H9 (cell line): ENCODE results near the gene BMP5. TPM values are rescaled to one million over a fixed set of nuclear protein-coding genes. Genes with fewer than 3 reads are reported as not detected.

Source experiments
- DNase-seq: peaks from one replicate; pipeline ENCODE4 v3.0.0-alpha.2; 2017
- H2AFZ ChIP-seq: one replicate; pipeline ENCODE4 v1.6.1; 2013; ENCODE audit warnings: mild to moderate bottlenecking, low read length, control low read depth, moderate library complexity
- H2AK5ac ChIP-seq: 2 replicates; pipeline ENCODE4 v1.6.1; 2013; ENCODE audit warnings: low read length, control low read depth, mixed read lengths; ENCODE audit not compliant: insufficient read length
- H2BK120ac ChIP-seq: one replicate; pipeline ENCODE4 v1.6.1; 2013; ENCODE audit warnings: low read depth, mild to moderate bottlenecking, low read length, control low read depth, inconsistent platforms; ENCODE audit not compliant: poor library complexity, severe bottlenecking
- H2BK12ac ChIP-seq: 2 replicates; pipeline ENCODE4 v1.6.1; 2013; ENCODE audit warnings: low read length, control low read depth, mixed read lengths, low read depth; ENCODE audit not compliant: insufficient read length
- H2BK15ac ChIP-seq: 2 replicates; pipeline ENCODE4 v1.6.1; 2013; ENCODE audit warnings: low read depth, low read length, control low read depth
- H2BK20ac ChIP-seq: one replicate; pipeline ENCODE4 v1.6.1; 2013; ENCODE audit warnings: low read depth, mild to moderate bottlenecking, low read length, control low read depth, inconsistent platforms; ENCODE audit not compliant: poor library complexity, severe bottlenecking
- H2BK5ac ChIP-seq: 2 replicates; pipeline ENCODE4 v1.6.1; 2013; ENCODE audit warnings: low read length, control low read depth, mixed read lengths; ENCODE audit not compliant: insufficient read length
- H3K14ac ChIP-seq: 2 replicates; pipeline ENCODE4 v1.6.1; 2013; ENCODE audit warnings: low read length, control low read depth; ENCODE audit not compliant: insufficient read depth
- H3K18ac ChIP-seq: 2 replicates; pipeline ENCODE4 v1.6.1; 2013; ENCODE audit warnings: low read depth, mild to moderate bottlenecking, mixed read lengths, low read length, control low read depth; ENCODE audit not compliant: insufficient read length
- H3K23ac ChIP-seq: 2 replicates; pipeline ENCODE4 v1.6.1; 2013; ENCODE audit warnings: low read length, control low read depth, mixed read lengths, low read depth; ENCODE audit not compliant: insufficient read length
- H3K23me2 ChIP-seq: 2 replicates; pipeline ENCODE4 v1.6.1; 2013; ENCODE audit warnings: low read depth, mild to moderate bottlenecking, mixed read lengths, low read length, control low read depth; ENCODE audit not compliant: insufficient read length, poor library complexity, severe bottlenecking
- H3K27ac ChIP-seq: 2 replicates; pipeline ENCODE4 v1.5.1; 2013; ENCODE audit warnings: low read length, control low read depth, mixed read lengths, low read depth; ENCODE audit not compliant: insufficient read length
- H3K27me3 ChIP-seq: 2 replicates; pipeline ENCODE4 v1.6.1; 2013; ENCODE audit warnings: low read length, control low read depth, inconsistent platforms; ENCODE audit not compliant: insufficient read depth
- H3K4ac ChIP-seq: 2 replicates; pipeline ENCODE4 v1.6.1; 2013; ENCODE audit warnings: low read depth, mild to moderate bottlenecking, control low read depth, inconsistent platforms, low read length, moderate library complexity
- H3K4me1 ChIP-seq: 2 replicates; pipeline ENCODE4 v1.6.1; 2013; ENCODE audit warnings: low read length, control low read depth, inconsistent platforms; ENCODE audit not compliant: insufficient read depth
- H3K4me2 ChIP-seq: 2 replicates; pipeline ENCODE4 v1.6.1; 2013; ENCODE audit warnings: low read length, control low read depth, mixed read lengths; ENCODE audit not compliant: insufficient read length, insufficient read depth
- H3K56ac ChIP-seq: 2 replicates; pipeline ENCODE4 v1.6.1; 2013; ENCODE audit warnings: low read depth, mild to moderate bottlenecking, mixed read lengths, low read length, control low read depth; ENCODE audit not compliant: insufficient read length
- H3K79me1 ChIP-seq: 2 replicates; pipeline ENCODE4 v1.6.1; 2013; ENCODE audit warnings: low read depth, mild to moderate bottlenecking, moderate library complexity, low read length, control low read depth, inconsistent platforms; ENCODE audit not compliant: insufficient read depth, poor library complexity, severe bottlenecking
- H3K79me2 ChIP-seq: 2 replicates; pipeline ENCODE4 v1.6.1; 2013; ENCODE audit warnings: low read length, control low read depth, inconsistent platforms; ENCODE audit not compliant: insufficient read depth
- H3K9ac ChIP-seq: 2 replicates; pipeline ENCODE4 v1.6.1; 2013; ENCODE audit warnings: low read length, control low read depth, mixed read lengths; ENCODE audit not compliant: insufficient read length; ENCODE audit errors: extremely low read depth
- H3K9me3 ChIP-seq: one replicate; pipeline ENCODE4 v1.6.1; 2013; ENCODE audit warnings: low read depth, low read length, inconsistent platforms; ENCODE audit not compliant: control insufficient read depth
- H3T11ph ChIP-seq: one replicate; pipeline ENCODE4 v1.6.1; 2013; ENCODE audit warnings: mild to moderate bottlenecking, low read length, control low read depth, inconsistent platforms
- H4K20me1 ChIP-seq: one replicate; pipeline ENCODE4 v1.6.1; 2013; ENCODE audit not compliant: control insufficient read depth, insufficient read length, insufficient read depth
- H4K5ac ChIP-seq: 2 replicates; pipeline ENCODE4 v1.6.1; 2013; ENCODE audit warnings: low read depth, mild to moderate bottlenecking, mixed read lengths, low read length, control low read depth; ENCODE audit not compliant: insufficient read length
- H4K8ac ChIP-seq: replicated peaks from 2 replicates; pipeline ENCODE4 v1.6.1; 2013; ENCODE audit warnings: low read length, control low read depth, mixed read lengths, low read depth; ENCODE audit not compliant: insufficient read length
- H4K91ac ChIP-seq: 2 replicates; pipeline ENCODE4 v1.6.1; 2013; ENCODE audit warnings: low read depth, mild to moderate bottlenecking, moderate library complexity, mixed read lengths, low read length, control low read depth; ENCODE audit not compliant: insufficient read length
- H3K27ac Mint-ChIP-seq, 3 experiments: 2 replicates in 2 of 3; 3 replicates in 1 of 3; pipeline ENCODE4 v1.8.0; 2020 to 2021; ENCODE audit warnings: mixed read lengths in 3 of 3, mild to moderate bottlenecking in 1 of 3, moderate library complexity in 1 of 3
- H3K27me3 Mint-ChIP-seq: 2 replicates; pipeline ENCODE4 v1.8.0; 2021; ENCODE audit warnings: low read depth, mild to moderate bottlenecking, moderate library complexity, mixed read lengths
- H3K36me3 Mint-ChIP-seq, 3 experiments: 2 replicates in 2 of 3; 3 replicates in 1 of 3; pipeline ENCODE4 v1.8.0; 2020 to 2021; ENCODE audit warnings: low read depth in 3 of 3, mixed read lengths in 3 of 3; ENCODE audit not compliant: insufficient read depth in 1 of 3
- H3K4me1 Mint-ChIP-seq, 2 experiments: 2 replicates each; pipeline ENCODE4 v1.8.0; 2020; ENCODE audit warnings: mixed read lengths in 2 of 2
- H3K4me3 Mint-ChIP-seq, 2 experiments: 2 replicates in 1 of 2; 3 replicates in 1 of 2; pipeline ENCODE4 v1.8.0; 2020 to 2021; ENCODE audit warnings: mild to moderate bottlenecking in 2 of 2, mixed read lengths in 2 of 2, moderate library complexity in 1 of 2
- H3K9me3 Mint-ChIP-seq, 2 experiments: 2 replicates in 1 of 2; 3 replicates in 1 of 2; pipeline ENCODE4 v1.8.0; 2020; ENCODE audit warnings: mild to moderate bottlenecking in 2 of 2, mixed read lengths in 2 of 2, moderate library complexity in 1 of 2
- CTCF ChIP-seq: fragments of 200-600 bp; sonication (generic); conservative IDR thresholded peaks from 3 replicates; pipeline ENCODE4 v1.8.0; 2021; ENCODE audit warnings: antibody characterized with exemption, mild to moderate bottlenecking
- WGBS: extraction: QIAGEN DNeasy Blood & Tissue Kit; methylation state at CpG from one replicate; pipeline ENCODE4 v1.1.7; 2013; ENCODE audit warnings: missing lambda C conversion rate, low lambda C conversion rate, mixed read lengths; ENCODE audit not compliant: insufficient read length; ENCODE audit errors: extremely low coverage; 5-methylcytosine and 5-hydroxymethylcytosine counted together
- total RNA-seq: library from RNA; stranded (reverse); gene quantifications from 2 replicates; pipeline ENCODE4 v1.2.1, GENCODE V29; 2021

BMP5 gene
- total RNA-seq, 1 experiment from 2014 or later = not detected

GRCh38 chr6:55713436-55713835, 162.0 kb downstream of the BMP5 start:
- H2BK15ac ChIP-seq = no peak overlapping the region
- H3K4me1 Mint-ChIP-seq = no peaks in the 10 kb centered on the region
- no peak overlapping the region for H3K27ac ChIP-seq
- no peaks in the 10 kb centered on the region for H3K4me1 ChIP-seq
- no peak overlapping the region for H3K9ac ChIP-seq
- no peaks in the 10 kb centered on the region for H3K27me3 ChIP-seq
- TF ChIP-seq CTCF = no peak
- no CpG with 5 or more reads among the region's 3 CpGs for WGBS
- no peaks in the 10 kb centered on the region for H4K20me1 ChIP-seq
- no peak overlapping the region for H2BK12ac ChIP-seq
- no peak overlapping the region for H3K4me3 Mint-ChIP-seq
- no peak overlapping the region for H2AK5ac ChIP-seq
- no peak overlapping the region for H2AFZ ChIP-seq
- H2BK5ac ChIP-seq = no peak overlapping the region
- no peaks in the 10 kb centered on the region for H3K79me1 ChIP-seq
- no peak overlapping the region for H4K5ac ChIP-seq
- no peak overlapping the region for H3K56ac ChIP-seq
- no peak overlapping the region for H3K14ac ChIP-seq
- no peak overlapping the region for H3T11ph ChIP-seq
- no peak for DNase-seq
- no peaks in the 10 kb centered on the region for H3K27me3 Mint-ChIP-seq
- H4K8ac ChIP-seq = no peak overlapping the region
- no peaks in the 10 kb centered on the region for H3K79me2 ChIP-seq
- H3K18ac ChIP-seq = no peak overlapping the region
- H3K4me2 ChIP-seq = no peak overlapping the region
- no peak overlapping the region for H4K91ac ChIP-seq
- H2BK120ac ChIP-seq = no peak overlapping the region
- H2BK20ac ChIP-seq = no peak overlapping the region
- no peaks in the 10 kb centered on the region for H3K23me2 ChIP-seq
- H3K23ac ChIP-seq = no peak overlapping the region
- H3K36me3 Mint-ChIP-seq = no peaks in the 10 kb centered on the region
- no peak overlapping the region for H3K4ac ChIP-seq
- no peak overlapping the region for H3K27ac Mint-ChIP-seq
- no peaks in the 10 kb centered on the region for H3K9me3 ChIP-seq
- no peaks in the 10 kb centered on the region; a peak in 1 of 5 replicates for H3K9me3 Mint-ChIP-seq
